ENCODE results near the gene KNDC1.
"Not testable (repeated sequence)": the region's sequence is repeated elsewhere in the genome, so short reads cannot be mapped to it uniquely, and the experiment has no call there.

GRCh38 chr10:133175624-133176023 is 15.6 kb downstream of the KNDC1 start:
- TF ChIP-seq, protein P1, sequence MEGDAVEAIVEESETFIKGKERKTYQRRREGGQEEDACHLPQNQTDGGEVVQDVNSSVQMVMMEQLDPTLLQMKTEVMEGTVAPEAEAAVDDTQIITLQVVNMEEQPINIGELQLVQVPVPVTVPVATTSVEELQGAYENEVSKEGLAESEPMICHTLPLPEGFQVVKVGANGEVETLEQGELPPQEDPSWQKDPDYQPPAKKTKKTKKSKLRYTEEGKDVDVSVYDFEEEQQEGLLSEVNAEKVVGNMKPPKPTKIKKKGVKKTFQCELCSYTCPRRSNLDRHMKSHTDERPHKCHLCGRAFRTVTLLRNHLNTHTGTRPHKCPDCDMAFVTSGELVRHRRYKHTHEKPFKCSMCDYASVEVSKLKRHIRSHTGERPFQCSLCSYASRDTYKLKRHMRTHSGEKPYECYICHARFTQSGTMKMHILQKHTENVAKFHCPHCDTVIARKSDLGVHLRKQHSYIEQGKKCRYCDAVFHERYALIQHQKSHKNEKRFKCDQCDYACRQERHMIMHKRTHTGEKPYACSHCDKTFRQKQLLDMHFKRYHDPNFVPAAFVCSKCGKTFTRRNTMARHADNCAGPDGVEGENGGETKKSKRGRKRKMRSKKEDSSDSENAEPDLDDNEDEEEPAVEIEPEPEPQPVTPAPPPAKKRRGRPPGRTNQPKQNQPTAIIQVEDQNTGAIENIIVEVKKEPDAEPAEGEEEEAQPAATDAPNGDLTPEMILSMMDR (tag by site-specific recombination; IDR thresholded peaks at IDR 0.05) = not testable (repeated sequence)
- not testable (repeated sequence) for TF ChIP-seq ZNF350 (tag by site-specific recombination; IDR thresholded peaks at IDR 0.05); HOXA7 (CRISPR knock-in tag; IDR thresholded peaks at IDR 0.05; ENCODE audit: borderline replicate concordance); ZNF416 (tag by site-specific recombination; IDR thresholded peaks at IDR 0.05); ZNF223 (tag by site-specific recombination; IDR thresholded peaks at IDR 0.05); RBAK (tag by site-specific recombination; IDR thresholded peaks at IDR 0.05); SP7 (tag by site-specific recombination; IDR thresholded peaks at IDR 0.05); ZNF639 (tag by site-specific recombination; IDR thresholded peaks at IDR 0.05)
